Astrocyte (in vitro differentiated cells and primary cell): ENCODE results near the gene PRTG.

Source experiments
- CTCF ChIP-seq: IDR thresholded peaks from 2 replicates; pipeline ENCODE4 v1.5.1; 2011; ENCODE audit warnings: low read depth, mild to moderate bottlenecking, inconsistent platforms, low read length, moderate library complexity; ENCODE audit not compliant: insufficient read depth
- EZH2 ChIP-seq: IDR thresholded peaks from 2 replicates; pipeline ENCODE4 v1.6.1; 2012; ENCODE audit warnings: mild to moderate bottlenecking, low read length, inconsistent platforms; ENCODE audit not compliant: insufficient read depth

GRCh38 chr15:55661428-55661827 lies 81.5 kb downstream of the PRTG start:
- TF ChIP-seq CTCF, result no peak
- no peak for TF ChIP-seq EZH2
